HEK293 (cell line): ENCODE results near the gene PFDN1.

Experiments
- CTCF ChIA-PET: fragments of 350-600 bp; formaldehyde crosslinking; extraction: SDS; loops from one replicate; lab custom pipeline; 2021; ENCODE audit warnings: antibody characterized with exemption; lab: Yijun Ruan, JAX
- POLR2A ChIA-PET: fragments of 300-600 bp; formaldehyde crosslinking; extraction: SDS; loops from one replicate; lab custom pipeline; 2020; ENCODE audit warnings: antibody characterized with exemption, inconsistent platforms; lab: Yijun Ruan, JAX
- H3K27ac ChIP-seq: fragments of 200-500 bp; sonication (Bioruptor generic); 2 replicates; pipeline ENCODE4 v1.5.1; 2014; ENCODE audit warnings: low read depth, low read length, control low read depth, inconsistent platforms; ENCODE audit errors: extremely low read depth
- H3K36me3 ChIP-seq, 2 experiments: fragments of 200-500 bp in 1 of 2; sonication (Bioruptor generic) in 1 of 2; 1 replicate in 1 of 2; 2 replicates in 1 of 2; pipeline ENCODE4 v1.5.1; 2014 to 2017; ENCODE audit warnings: inconsistent platforms in 2 of 2, low read length in 2 of 2; ENCODE audit not compliant: control insufficient read depth in 2 of 2, insufficient read depth in 1 of 2
- H3K4me1 ChIP-seq: fragments of 200-500 bp; sonication (Bioruptor generic); 2 replicates; pipeline ENCODE4 v1.5.1; 2014; ENCODE audit warnings: mild to moderate bottlenecking, low read length, inconsistent platforms; ENCODE audit not compliant: control insufficient read depth, insufficient read depth
- H3K4me3 ChIP-seq: 2 replicates; pipeline ENCODE4 v1.5.1; 2011; ENCODE audit warnings: low read depth, mild to moderate bottlenecking, control low read depth, low read length, moderate library complexity
- H3K9me3 ChIP-seq: fragments of 200-500 bp; sonication (Bioruptor generic); 2 replicates; pipeline ENCODE4 v1.5.1; 2014; ENCODE audit warnings: low read depth, low read length, inconsistent platforms; ENCODE audit not compliant: control insufficient read depth, insufficient read depth
- BCL6B ChIP-seq: fragments of 450-650 bp; formaldehyde crosslinking; IDR thresholded peaks from 2 replicates; pipeline ENCODE4 v1.5.1; 2017; ENCODE audit warnings: missing biosample characterization, missing genetic modification characterization
- GLIS2 ChIP-seq: fragments of 450-650 bp; formaldehyde crosslinking; IDR thresholded peaks from 2 replicates; pipeline ENCODE4 v1.5.1; 2016; ENCODE audit warnings: missing biosample characterization, missing genetic modification characterization
- HOXD13 ChIP-seq: sonication (generic); formaldehyde crosslinking; IDR thresholded peaks from 2 replicates; pipeline ENCODE4 v1.8.0; 2022; ENCODE audit warnings: missing genetic modification reagents, borderline replicate concordance
- KLF16 ChIP-seq: fragments of 450-650 bp; formaldehyde crosslinking; IDR thresholded peaks from 2 replicates; pipeline ENCODE4 v1.5.1; 2017; ENCODE audit warnings: missing biosample characterization, missing genetic modification characterization
- SP7 ChIP-seq: fragments of 450-650 bp; formaldehyde crosslinking; IDR thresholded peaks from 2 replicates; pipeline ENCODE4 v1.5.1; 2016; ENCODE audit warnings: missing biosample characterization, missing genetic modification characterization
- ZBTB1 ChIP-seq: fragments of 450-650 bp; formaldehyde crosslinking; IDR thresholded peaks from 2 replicates; pipeline ENCODE4 v1.5.1; 2016; ENCODE audit warnings: missing biosample characterization, missing genetic modification characterization
- ZBTB20 ChIP-seq: fragments of 450-650 bp; formaldehyde crosslinking; IDR thresholded peaks from 2 replicates; pipeline ENCODE4 v1.5.1; 2016; ENCODE audit warnings: missing biosample characterization, missing genetic modification characterization
- ZBTB48 ChIP-seq: fragments of 450-650 bp; formaldehyde crosslinking; IDR thresholded peaks from 2 replicates; pipeline ENCODE4 v1.5.1; 2016; ENCODE audit warnings: missing biosample characterization, missing genetic modification characterization
- ZBTB6 ChIP-seq: fragments of 450-650 bp; formaldehyde crosslinking; IDR thresholded peaks from 2 replicates; pipeline ENCODE4 v1.5.1; 2017; ENCODE audit warnings: missing biosample characterization, missing genetic modification characterization
- ZIC2 ChIP-seq: fragments of 450-650 bp; formaldehyde crosslinking; IDR thresholded peaks from 2 replicates; pipeline ENCODE4 v1.5.1; 2016; ENCODE audit warnings: missing biosample characterization, missing genetic modification characterization
- ZNF174 ChIP-seq: fragments of 450-650 bp; formaldehyde crosslinking; IDR thresholded peaks from 2 replicates; pipeline ENCODE4 v1.5.0; 2017; ENCODE audit warnings: missing biosample characterization, mild to moderate bottlenecking, missing genetic modification characterization
- ZNF202 ChIP-seq: fragments of 450-650 bp; formaldehyde crosslinking; IDR thresholded peaks from 2 replicates; pipeline ENCODE4 v1.5.1; 2016; ENCODE audit warnings: missing biosample characterization, missing genetic modification characterization, borderline replicate concordance
- ZNF211 ChIP-seq: fragments of 450-650 bp; formaldehyde crosslinking; IDR thresholded peaks from 2 replicates; pipeline ENCODE4 v1.5.1; 2016; ENCODE audit warnings: low read depth, missing biosample characterization, missing genetic modification characterization
- ZNF248 ChIP-seq: fragments of 450-650 bp; formaldehyde crosslinking; IDR thresholded peaks from 2 replicates; pipeline ENCODE4 v1.5.1; 2017; ENCODE audit warnings: missing biosample characterization, missing genetic modification characterization
- ZNF280D ChIP-seq: fragments of 450-650 bp; formaldehyde crosslinking; IDR thresholded peaks from 2 replicates; pipeline ENCODE4 v1.5.1; 2016; ENCODE audit warnings: missing biosample characterization, missing genetic modification characterization
- ZNF292 ChIP-seq: fragments of 450-650 bp; formaldehyde crosslinking; IDR thresholded peaks from 2 replicates; pipeline ENCODE4 v1.5.1; 2016; ENCODE audit warnings: low read depth, missing biosample characterization, missing genetic modification characterization, borderline replicate concordance
- ZNF324 ChIP-seq: fragments of 450-650 bp; formaldehyde crosslinking; IDR thresholded peaks from 2 replicates; pipeline ENCODE4 v1.5.1; 2016; ENCODE audit warnings: missing biosample characterization, missing genetic modification characterization
- ZNF404 ChIP-seq: fragments of 450-650 bp; formaldehyde crosslinking; IDR thresholded peaks from 2 replicates; pipeline ENCODE4 v1.5.1; 2017; ENCODE audit warnings: missing biosample characterization, missing genetic modification characterization
- ZNF48 ChIP-seq: fragments of 450-650 bp; formaldehyde crosslinking; IDR thresholded peaks from 2 replicates; pipeline ENCODE4 v1.5.1; 2016; ENCODE audit warnings: missing biosample characterization, missing genetic modification characterization
- ZNF514 ChIP-seq: fragments of 450-650 bp; formaldehyde crosslinking; IDR thresholded peaks from 2 replicates; pipeline ENCODE4 v1.5.1; 2016; ENCODE audit warnings: missing biosample characterization, missing genetic modification characterization
- ZNF530 ChIP-seq: fragments of 450-650 bp; formaldehyde crosslinking; IDR thresholded peaks from 2 replicates; pipeline ENCODE4 v1.5.1; 2016; ENCODE audit warnings: low read depth, missing biosample characterization, missing genetic modification characterization
- ZNF560 ChIP-seq: fragments of 450-650 bp; formaldehyde crosslinking; IDR thresholded peaks from 2 replicates; pipeline ENCODE4 v1.5.1; 2017; ENCODE audit warnings: missing biosample characterization, missing genetic modification characterization, borderline replicate concordance
- ZNF792 ChIP-seq: fragments of 450-650 bp; formaldehyde crosslinking; IDR thresholded peaks from 2 replicates; pipeline ENCODE4 v1.5.1; 2016; ENCODE audit warnings: missing biosample characterization, missing genetic modification characterization
- TF ChIP-seq, protein P1 (sequence below): fragments of 450-650 bp; IDR thresholded peaks from 2 replicates; pipeline ENCODE4 v1.5.1; 2018; ENCODE audit warnings: missing biosample characterization, mild to moderate bottlenecking, missing genetic modification characterization
- TF ChIP-seq, protein P2 (sequence below): fragments of 450-650 bp; formaldehyde crosslinking; IDR thresholded peaks from 2 replicates; pipeline ENCODE4 v1.5.1; 2016; ENCODE audit warnings: missing biosample characterization, missing genetic modification characterization
- TF ChIP-seq, protein P3 (sequence below): fragments of 450-650 bp; formaldehyde crosslinking; IDR thresholded peaks from 2 replicates; pipeline ENCODE4 v1.5.1; 2016; ENCODE audit warnings: missing biosample characterization, missing genetic modification characterization

The PFDN1 gene

DNA sequence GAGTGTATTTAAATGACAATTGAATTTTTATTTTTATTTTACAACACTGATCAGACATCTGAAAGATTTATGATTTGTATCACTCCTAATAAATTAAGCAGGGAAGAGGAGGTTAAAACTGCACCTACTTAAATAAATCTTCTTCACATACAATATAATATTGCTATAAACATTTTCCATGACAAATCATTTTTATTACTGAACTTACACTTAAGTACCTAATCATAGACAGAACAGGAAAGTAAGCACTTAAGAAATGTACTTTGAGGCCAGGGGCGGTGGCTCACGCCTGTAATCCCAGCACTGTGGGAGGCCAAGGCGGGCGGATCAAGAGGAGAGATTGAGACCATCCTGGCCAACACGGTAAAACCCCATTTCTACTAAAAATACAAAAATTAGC, 3.8 kb downstream of the PFDN1 start (continued):
- no peak for TF ChIP-seq ZBTB1
- TF ChIP-seq ZNF211 = no peak
- TF ChIP-seq ZNF202 (tag by site-specific recombination) = no peak
- no peak for TF ChIP-seq ZBTB6
- TF ChIP-seq ZNF404 = no peak
- no peak for TF ChIP-seq ZBTB48 (tag by site-specific recombination)
- TF ChIP-seq SP7 (tag by site-specific recombination) = peak; percentile 81
- TF ChIP-seq, protein P1, sequence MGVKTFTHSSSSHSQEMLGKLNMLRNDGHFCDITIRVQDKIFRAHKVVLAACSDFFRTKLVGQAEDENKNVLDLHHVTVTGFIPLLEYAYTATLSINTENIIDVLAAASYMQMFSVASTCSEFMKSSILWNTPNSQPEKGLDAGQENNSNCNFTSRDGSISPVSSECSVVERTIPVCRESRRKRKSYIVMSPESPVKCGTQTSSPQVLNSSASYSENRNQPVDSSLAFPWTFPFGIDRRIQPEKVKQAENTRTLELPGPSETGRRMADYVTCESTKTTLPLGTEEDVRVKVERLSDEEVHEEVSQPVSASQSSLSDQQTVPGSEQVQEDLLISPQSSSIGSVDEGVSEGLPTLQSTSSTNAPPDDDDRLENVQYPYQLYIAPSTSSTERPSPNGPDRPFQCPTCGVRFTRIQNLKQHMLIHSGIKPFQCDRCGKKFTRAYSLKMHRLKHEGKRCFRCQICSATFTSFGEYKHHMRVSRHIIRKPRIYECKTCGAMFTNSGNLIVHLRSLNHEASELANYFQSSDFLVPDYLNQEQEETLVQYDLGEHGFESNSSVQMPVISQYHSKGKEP (tag by site-specific recombination) = no peak
- TF ChIP-seq ZNF248 (tag by site-specific recombination) = no peak
- TF ChIP-seq, protein P2, sequence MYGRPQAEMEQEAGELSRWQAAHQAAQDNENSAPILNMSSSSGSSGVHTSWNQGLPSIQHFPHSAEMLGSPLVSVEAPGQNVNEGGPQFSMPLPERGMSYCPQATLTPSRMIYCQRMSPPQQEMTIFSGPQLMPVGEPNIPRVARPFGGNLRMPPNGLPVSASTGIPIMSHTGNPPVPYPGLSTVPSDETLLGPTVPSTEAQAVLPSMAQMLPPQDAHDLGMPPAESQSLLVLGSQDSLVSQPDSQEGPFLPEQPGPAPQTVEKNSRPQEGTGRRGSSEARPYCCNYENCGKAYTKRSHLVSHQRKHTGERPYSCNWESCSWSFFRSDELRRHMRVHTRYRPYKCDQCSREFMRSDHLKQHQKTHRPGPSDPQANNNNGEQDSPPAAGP = no peak
- TF ChIP-seq HOXD13 (CRISPR knock-in tag) = no peak
- no peak for TF ChIP-seq ZNF48 (tag by site-specific recombination)
- no peak for TF ChIP-seq ZBTB20 (tag by site-specific recombination)
- TF ChIP-seq ZNF514 = no peak
- TF ChIP-seq ZNF280D (tag by site-specific recombination) = no peak
- no peak for TF ChIP-seq GLIS2 (tag by site-specific recombination)
- TF ChIP-seq ZNF560 (tag by site-specific recombination) = no peak
- no peak for TF ChIP-seq KLF16 (tag by site-specific recombination)
- no peak for TF ChIP-seq ZNF530 (tag by site-specific recombination)
- no peak for TF ChIP-seq ZNF324 (tag by site-specific recombination)
- no peak for TF ChIP-seq ZNF792
- TF ChIP-seq ZIC2 (tag by site-specific recombination) = no peak
- TF ChIP-seq, all 188 proteins: peak for 12

DNA sequence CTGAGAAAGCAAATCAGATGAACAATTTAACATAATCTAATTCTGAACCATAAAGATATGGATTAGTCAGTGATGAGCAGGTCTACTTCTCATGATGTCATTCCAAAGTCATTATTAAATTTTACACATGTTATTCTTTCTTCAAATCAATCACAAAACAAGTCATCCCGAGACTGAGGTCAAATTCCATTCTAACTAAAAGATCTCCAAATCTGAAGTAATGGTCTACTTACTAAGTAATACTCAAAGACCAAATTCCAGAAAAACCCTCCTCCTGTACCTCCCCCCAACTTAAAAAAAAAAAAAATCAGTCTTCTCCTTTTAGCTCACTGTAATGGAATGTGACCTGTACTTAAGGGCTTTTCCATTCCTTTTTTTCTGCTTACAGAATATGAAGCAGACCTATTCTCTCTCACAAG, 4.7 kb downstream of the PFDN1 start:
- H3K36me3 ChIP-seq = peaks cover 7 to 10% of the 10 kb centered on the region in 2 experiments; a peak in 2 of 3 replicates
- H3K4me3 ChIP-seq = no peak overlapping the region
- H3K27ac ChIP-seq = no peak overlapping the region
- no peaks in the 10 kb centered on the region for H3K9me3 ChIP-seq
- ChIA-PET CTCF (interaction anchor here (0.5 to 1.6 kb wide), 7 partner anchors 9 to 174 kb away, joined by 3 to 12 read pairs (median 5); partner anchors contain the start of gene HBEGF), POLR2A (interaction anchor here (0.5 to 1.7 kb wide), 6 partner anchors 13 to 54 kb away, joined by 3 to 18 read pairs (median 4); partner anchors contain the start of gene HBEGF)
- H3K4me1 ChIP-seq = peaks cover 53% of the 10 kb centered on the region
- no peak for TF ChIP-seq ZNF174
- TF ChIP-seq ZNF292 = no peak
- no peak for TF ChIP-seq BCL6B (tag by site-specific recombination)
- TF ChIP-seq, protein P3, sequence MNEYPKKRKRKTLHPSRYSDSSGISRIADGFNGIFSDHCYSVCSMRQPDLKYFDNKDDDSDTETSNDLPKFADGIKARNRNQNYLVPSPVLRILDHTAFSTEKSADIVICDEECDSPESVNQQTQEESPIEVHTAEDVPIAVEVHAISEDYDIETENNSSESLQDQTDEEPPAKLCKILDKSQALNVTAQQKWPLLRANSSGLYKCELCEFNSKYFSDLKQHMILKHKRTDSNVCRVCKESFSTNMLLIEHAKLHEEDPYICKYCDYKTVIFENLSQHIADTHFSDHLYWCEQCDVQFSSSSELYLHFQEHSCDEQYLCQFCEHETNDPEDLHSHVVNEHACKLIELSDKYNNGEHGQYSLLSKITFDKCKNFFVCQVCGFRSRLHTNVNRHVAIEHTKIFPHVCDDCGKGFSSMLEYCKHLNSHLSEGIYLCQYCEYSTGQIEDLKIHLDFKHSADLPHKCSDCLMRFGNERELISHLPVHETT (tag by site-specific recombination) = peak; percentile 67; the same call in 1 of the 2 replicates
